HG02759 (cell line): ENCODE data around the gene RAB35.
"Not testable (repeated sequence)": the region's sequence is repeated elsewhere in the genome, so short reads cannot be mapped to it uniquely, and the experiment has no call there.

Experiments used
- ATAC-seq: cut with Tn5 transposase; IDR thresholded peaks from one replicate; pipeline ENCODE4 v1.9.1; 2021; ENCODE audit warnings: mild to moderate bottlenecking, moderate library complexity; ENCODE audit not compliant: unreplicated experiment

Gene RAB35

GRCh38 chr12:120064054-120064940, 52.3 kb downstream of the RAB35 start:
- ATAC-seq, result no peak

DNA sequence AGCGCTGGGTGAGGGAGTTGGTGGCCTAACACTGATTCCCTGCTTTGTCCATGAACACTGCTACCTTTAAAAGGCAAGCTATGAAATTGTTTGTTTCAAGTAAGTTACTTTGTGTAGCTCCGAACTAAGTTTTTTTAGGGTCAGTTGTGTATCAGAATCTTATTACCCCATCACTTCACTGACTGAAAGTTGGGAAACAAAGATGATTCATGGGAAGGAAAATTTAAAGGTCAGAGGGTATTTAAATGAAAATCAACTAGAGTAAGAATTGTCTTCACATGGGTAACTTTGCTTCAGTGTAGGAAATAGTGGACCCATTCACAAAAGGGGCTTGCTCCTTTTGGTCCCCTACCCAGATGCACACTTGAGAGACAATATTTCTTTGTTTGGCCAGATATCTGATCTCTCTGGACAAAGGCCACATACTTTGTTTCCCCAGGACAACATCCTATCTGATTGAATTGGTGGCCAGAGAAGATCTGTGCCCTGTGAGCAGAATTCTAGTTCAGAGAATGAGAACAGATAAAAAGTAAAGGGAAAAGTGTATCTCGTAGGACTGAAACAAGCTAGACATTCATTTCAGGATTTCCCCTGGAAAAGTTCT, 53.5 kb downstream of the RAB35 start:
- ATAC-seq, result no peak

GRCh38 chr12:120061575-120062214, 54.9 kb downstream of the RAB35 start:
- no peak for ATAC-seq

- ATAC-seq, result no peak
Observed at GRCh38 chr12:120060717-120061116, 55.8 kb downstream of the RAB35 start.

- ATAC-seq, result no peak
Observed at GRCh38 chr12:120060196-120060595, 56.4 kb downstream of the RAB35 start.

DNA sequence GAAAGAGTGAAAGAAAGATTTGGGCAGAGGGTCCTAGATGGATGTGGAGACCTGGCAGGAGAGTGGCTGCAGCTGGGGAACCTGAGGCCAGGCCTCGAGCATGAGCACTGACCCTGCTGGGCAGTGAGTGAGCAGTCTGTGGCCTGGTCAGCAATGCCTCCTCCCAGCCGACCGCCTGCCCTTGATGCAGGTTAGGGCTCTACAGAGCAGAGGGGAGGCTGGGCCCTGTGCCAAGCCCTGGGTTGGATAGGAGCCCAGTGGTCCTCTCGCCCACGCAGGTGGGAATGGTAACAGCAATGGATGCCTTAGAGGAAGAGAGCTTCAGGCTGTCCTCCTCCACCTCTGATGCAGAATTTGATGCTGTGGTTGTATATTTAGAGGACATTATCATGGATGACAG, 59.8 kb downstream of the RAB35 start:
- no peak for ATAC-seq

DNA sequence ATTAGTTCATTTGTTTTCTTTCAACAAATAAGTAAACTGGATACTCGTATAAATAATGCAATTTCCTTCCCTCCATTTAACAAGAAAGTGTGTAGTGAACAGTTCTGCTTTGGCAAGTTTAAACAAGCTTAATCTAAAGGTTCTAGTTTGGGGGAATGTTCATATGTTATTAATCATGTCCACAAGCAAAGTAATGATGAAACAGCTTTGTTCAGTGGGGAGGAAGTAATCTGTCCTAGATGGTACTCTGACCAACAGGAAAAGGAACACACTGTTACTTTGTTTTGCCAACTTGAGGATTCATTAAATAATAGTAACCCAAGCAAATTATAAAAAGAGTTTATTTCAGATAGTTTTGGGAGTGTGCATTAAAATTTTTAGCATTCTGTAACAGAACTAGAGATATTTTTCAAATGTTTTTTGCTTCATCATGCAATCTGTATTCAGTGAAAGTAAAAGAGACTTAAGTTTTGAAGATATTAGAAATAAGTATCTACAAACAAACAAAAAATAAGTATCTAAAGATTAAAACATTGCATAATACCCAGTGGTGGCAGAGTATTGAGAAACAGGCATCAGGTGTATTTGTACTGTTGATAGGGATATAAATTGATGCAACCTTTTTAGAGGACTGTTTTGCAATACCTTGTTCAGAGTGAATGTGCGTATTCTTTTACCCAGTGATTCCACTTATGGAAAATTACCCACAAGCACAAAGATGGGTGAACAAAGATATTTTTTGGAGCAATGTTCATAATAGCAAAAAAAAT, 61.1 kb downstream of the RAB35 start:
- ATAC-seq, result no peak

DNA sequence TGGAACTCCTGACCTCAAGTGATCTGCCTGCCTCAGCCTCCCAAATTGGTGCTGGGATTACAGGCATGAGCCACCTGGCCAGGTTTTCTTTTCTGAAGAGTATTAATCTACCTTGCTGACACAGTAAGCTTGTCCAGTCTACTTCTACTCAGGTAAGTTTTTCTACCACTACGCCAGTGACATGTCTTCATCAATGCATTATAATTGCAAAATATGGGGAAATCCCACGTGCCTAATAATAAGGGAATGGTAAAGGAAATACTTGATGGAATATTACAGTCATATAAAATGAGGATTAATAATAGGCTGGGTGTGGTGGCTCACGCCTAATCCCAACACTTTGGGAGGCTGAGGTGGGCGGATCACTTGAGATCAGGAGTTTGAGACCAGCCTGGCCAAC, 62.3 kb downstream of the RAB35 start:
- ATAC-seq, result no peak

DNA sequence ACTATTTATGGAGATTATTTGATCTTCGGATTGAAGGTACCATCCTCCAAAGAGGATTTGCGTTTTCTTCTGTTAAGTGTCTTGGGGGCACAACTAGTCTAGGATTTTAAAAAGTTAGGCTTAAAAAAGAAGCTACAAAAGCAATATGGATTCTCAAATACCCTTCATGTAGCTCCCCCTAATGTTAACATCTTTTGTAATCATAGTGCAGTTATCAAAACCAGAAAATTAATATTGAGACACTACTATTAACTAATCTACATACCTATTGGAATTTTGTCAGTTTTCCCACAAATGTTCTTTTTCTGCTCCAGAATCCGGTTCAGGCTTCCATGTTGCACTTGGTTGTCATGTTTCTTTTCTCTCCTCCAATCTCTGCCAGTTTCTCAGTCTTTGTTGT, 65.0 kb downstream of the RAB35 start:
- ATAC-seq, result no peak

DNA sequence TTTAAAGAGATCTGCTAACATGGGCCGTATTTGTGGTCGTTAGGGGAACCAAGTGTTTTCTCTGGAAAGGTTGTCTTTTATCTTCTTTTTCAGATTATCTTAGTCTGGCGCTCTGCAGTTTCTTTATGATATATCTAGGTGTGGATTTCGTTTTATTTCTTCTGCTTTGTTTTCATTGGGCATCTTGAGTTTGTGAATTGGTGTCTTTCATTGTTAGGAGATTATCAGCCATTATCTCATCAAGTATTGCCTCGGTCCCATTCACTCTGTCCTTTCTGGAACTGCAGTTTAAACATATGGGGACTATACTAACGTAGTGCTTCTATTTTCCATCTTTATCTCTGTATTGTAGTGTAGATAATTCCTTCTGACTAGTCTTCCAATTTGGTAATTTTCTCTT, 67.1 kb downstream of the RAB35 start:
- no peak for ATAC-seq

- ATAC-seq, result no peak
Observed at GRCh38 chr12:120048263-120048662, 68.3 kb downstream of the RAB35 start.

GRCh38 chr12:120047072-120047471, 69.5 kb downstream of the RAB35 start:
- ATAC-seq, result no peak

- not testable (repeated sequence) for ATAC-seq
Observed at GRCh38 chr12:120045367-120045766, 71.2 kb downstream of the RAB35 start.
